H1 (cell line): ENCODE measurements around the gene TMEM169. TPM values are rescaled to one million over a fixed set of nuclear protein-coding genes. Genes with fewer than 3 reads are reported as not detected.

Source experiments
- CTCF ChIA-PET: fragments of 300-600 bp; sonication (Branson Sonifier 250); formaldehyde crosslinking; loops from one replicate; lab custom pipeline; 2021; ENCODE audit not compliant: partially characterized antibody; lab: Charles Lee
- POLR2A ChIA-PET: fragments of 300-600 bp; sonication (Branson Sonifier 250); formaldehyde crosslinking; loops from one replicate; lab custom pipeline; 2021; ENCODE audit warnings: inconsistent platforms; ENCODE audit not compliant: partially characterized antibody; lab: Charles Lee
- DNase-seq, 2 experiments: peaks; one replicate each; pipeline versions ENCODE4 v3.0.0 to v3.0.0-alpha.2; 2010 to 2022; ENCODE audit warnings: low spot score in 2 of 2, low read depth in 1 of 2, mixed read lengths in 1 of 2
- FAIRE-seq: peaks from 2 replicates; lab custom pipeline; 2011; peaks lifted over from hg19 to GRCh38; lab: Jason Lieb, UNC
- H2AFZ ChIP-seq: 2 replicates; pipeline ENCODE4 v1.8.1; 2012; ENCODE audit warnings: low read length, inconsistent platforms
- H2AK5ac ChIP-seq: 2 replicates; pipeline ENCODE4 v1.6.1; 2013; ENCODE audit warnings: low read depth, low read length
- H2BK120ac ChIP-seq: replicated peaks from 2 replicates; pipeline ENCODE3; 2013; ENCODE audit warnings: low read depth, low read length, inconsistent platforms
- H2BK12ac ChIP-seq: 2 replicates; pipeline ENCODE4 v1.6.1; 2013; ENCODE audit warnings: low read depth, low read length
- H2BK15ac ChIP-seq: 2 replicates; pipeline ENCODE4 v1.6.1; 2013; ENCODE audit warnings: low read length
- H2BK20ac ChIP-seq: 2 replicates; pipeline ENCODE4 v1.6.1; 2013; ENCODE audit warnings: low read length
- H2BK5ac ChIP-seq: 2 replicates; pipeline ENCODE4 v1.6.1; 2013; ENCODE audit warnings: low read depth, low read length
- H3K14ac ChIP-seq: 2 replicates; pipeline ENCODE4 v1.6.1; 2013; ENCODE audit warnings: inconsistent platforms; ENCODE audit not compliant: insufficient read length
- H3K18ac ChIP-seq: 2 replicates; pipeline ENCODE4 v1.6.1; 2013; ENCODE audit warnings: low read length; ENCODE audit errors: extremely low read depth
- H3K23ac ChIP-seq: 2 replicates; pipeline ENCODE4 v1.6.1; 2013; ENCODE audit warnings: inconsistent platforms; ENCODE audit not compliant: insufficient read length
- H3K23me2 ChIP-seq: 2 replicates; pipeline ENCODE4 v1.6.1; 2013; ENCODE audit warnings: low read depth, low read length
- H3K27ac ChIP-seq: 2 replicates; pipeline ENCODE4 v1.6.1; 2011; ENCODE audit warnings: low read depth, low read length, inconsistent platforms
- H3K27me3 ChIP-seq, 4 experiments: replicated peaks in 1 of 4; 1 replicate in 1 of 4; 2 replicates in 3 of 4; pipeline versions ENCODE4 v1.6.1 to v1.8.1; 2011 to 2013; ENCODE audit warnings: low read length in 3 of 4, mild to moderate bottlenecking in 3 of 4, inconsistent platforms in 2 of 4, mixed read lengths in 2 of 4, moderate library complexity in 1 of 4; ENCODE audit not compliant: control insufficient read depth in 3 of 4, insufficient read depth in 3 of 4; ENCODE audit errors: extremely low read depth in 1 of 4
- H3K36me3 ChIP-seq, 4 experiments: 2 replicates each; pipeline versions ENCODE4 v1.6.1 to v1.8.1; 2011 to 2013; ENCODE audit warnings: mild to moderate bottlenecking in 4 of 4, low read length in 3 of 4, moderate library complexity in 2 of 4, control low read depth in 1 of 4, inconsistent platforms in 1 of 4; ENCODE audit not compliant: insufficient read depth in 4 of 4, control insufficient read depth in 2 of 4
- H3K4ac ChIP-seq: replicated peaks from 2 replicates; pipeline ENCODE3; 2013; ENCODE audit warnings: low read length, low read depth, mixed read lengths, inconsistent platforms; ENCODE audit not compliant: insufficient read length
- H3K4me1 ChIP-seq, 4 experiments: replicated peaks in 1 of 4; 1 replicate in 1 of 4; 2 replicates in 3 of 4; pipeline versions ENCODE4 v1.6.1 to v1.8.1; 2011 to 2013; ENCODE audit warnings: low read length in 3 of 4, inconsistent platforms in 2 of 4, mixed read lengths in 1 of 4; ENCODE audit not compliant: insufficient read depth in 4 of 4, control insufficient read depth in 3 of 4
- H3K4me2 ChIP-seq, 2 experiments: 2 replicates each; pipeline versions ENCODE4 v1.6.1 to v1.8.1; 2011 to 2013; ENCODE audit warnings: low read depth in 2 of 2, low read length in 2 of 2, control low read depth in 1 of 2, inconsistent platforms in 1 of 2, mild to moderate bottlenecking in 1 of 2; ENCODE audit not compliant: insufficient read depth in 1 of 2
- H3K4me3 ChIP-seq, 4 experiments: fragments of 200-600, 300-600 bp in 1 of 4; sonication (generic), shearing (Covaris generic), sonication (Bioruptor Twin) in 1 of 4; 2 replicates each; pipeline versions ENCODE4 v1.5.1 to v1.8.1; 2011 to 2016; ENCODE audit warnings: low read length in 4 of 4, low read depth in 3 of 4, control low read depth in 2 of 4, inconsistent platforms in 2 of 4, mild to moderate bottlenecking in 2 of 4, mixed read lengths in 1 of 4, moderate library complexity in 1 of 4; ENCODE audit not compliant: insufficient read depth in 2 of 4; ENCODE audit errors: extremely low read depth in 1 of 4
- H3K56ac ChIP-seq: replicated peaks from 2 replicates; pipeline ENCODE3; 2013; ENCODE audit warnings: low read depth, mild to moderate bottlenecking, mixed read lengths, low read length, inconsistent platforms; ENCODE audit not compliant: insufficient read length
- H3K79me1 ChIP-seq: 2 replicates; pipeline ENCODE4 v1.6.1; 2013; ENCODE audit warnings: low read depth, low read length, control low read depth
- H3K79me2 ChIP-seq, 2 experiments: 2 replicates each; pipeline versions ENCODE4 v1.6.1 to v1.8.1; 2012 to 2013; ENCODE audit warnings: low read length in 2 of 2, mild to moderate bottlenecking in 2 of 2, inconsistent platforms in 1 of 2; ENCODE audit not compliant: insufficient read depth in 2 of 2, control insufficient read depth in 1 of 2
- H3K9ac ChIP-seq, 4 experiments: replicated peaks in 1 of 4; 1 replicate in 1 of 4; 2 replicates in 3 of 4; pipeline versions ENCODE4 v1.6.1 to v1.8.1; 2011 to 2013; ENCODE audit warnings: low read depth in 3 of 4, low read length in 3 of 4, control low read depth in 2 of 4, mild to moderate bottlenecking in 2 of 4, moderate library complexity in 2 of 4, inconsistent platforms in 1 of 4; ENCODE audit errors: extremely low read depth in 1 of 4
- H3K9me3 ChIP-seq, 2 experiments: 2 replicates each; pipeline versions ENCODE4 v1.6.1 to v1.8.1; 2012 to 2013; ENCODE audit warnings: mild to moderate bottlenecking in 2 of 2, moderate library complexity in 2 of 2, control low read depth in 1 of 2, inconsistent platforms in 1 of 2, low read depth in 1 of 2, low read length in 1 of 2, mixed read lengths in 1 of 2; ENCODE audit not compliant: insufficient read depth in 2 of 2
- H4K20me1 ChIP-seq, 2 experiments: replicated peaks in 1 of 2; 2 replicates each; pipeline versions ENCODE3 to v1.8.1; 2011 to 2013; ENCODE audit warnings: inconsistent platforms in 2 of 2, low read length in 2 of 2, mild to moderate bottlenecking in 1 of 2; ENCODE audit not compliant: insufficient read depth in 2 of 2, control insufficient read depth in 1 of 2
- H4K5ac ChIP-seq: 2 replicates; pipeline ENCODE4 v1.6.1; 2013; ENCODE audit warnings: low read length, low read depth, mixed read lengths, inconsistent platforms; ENCODE audit not compliant: insufficient read length
- H4K8ac ChIP-seq: 2 replicates; pipeline ENCODE4 v1.8.0; 2013; ENCODE audit warnings: mild to moderate bottlenecking, moderate library complexity, low read length, inconsistent platforms; ENCODE audit not compliant: insufficient read depth; ENCODE audit errors: extremely low read depth
- H4K91ac ChIP-seq: replicated peaks from 2 replicates; pipeline ENCODE3; 2013; ENCODE audit warnings: low read length, mixed read lengths, inconsistent platforms; ENCODE audit not compliant: insufficient read length
- ASH2L ChIP-seq: fragments of 200-600, 300-600 bp; sonication (generic); IDR thresholded peaks from one replicate; pipeline ENCODE4 v1.7.1; 2017; ENCODE audit warnings: low read length
- BCL11A ChIP-seq, 2 experiments: IDR thresholded peaks; one replicate each; pipeline ENCODE4 v1.6.1; 2011; ENCODE audit warnings: low read depth in 2 of 2, low read length in 2 of 2, mild to moderate bottlenecking in 2 of 2
- CHD1 ChIP-seq: IDR thresholded peaks from 2 replicates; pipeline ENCODE4 v1.6.1; 2012; ENCODE audit warnings: low read depth, low read length, improper control_type of control experiment
- EGR1 ChIP-seq: IDR thresholded peaks from 2 replicates; pipeline ENCODE4 v1.6.1; 2011; ENCODE audit warnings: low read depth, low read length, borderline replicate concordance
- KDM5A ChIP-seq: fragments of 200-600 bp; IDR thresholded peaks from 2 replicates; pipeline ENCODE4 v1.7.1; 2012; ENCODE audit warnings: mild to moderate bottlenecking, low read length, inconsistent platforms, mixed read lengths
- POLR2A ChIP-seq, 2 experiments: IDR thresholded peaks; 1 replicate in 1 of 2; 2 replicates in 1 of 2; pipeline ENCODE4 v1.6.1; 2011; ENCODE audit warnings: low read depth in 2 of 2, low read length in 2 of 2, mild to moderate bottlenecking in 2 of 2; ENCODE audit errors: control extremely low read depth in 1 of 2
- RBBP5 ChIP-seq: IDR thresholded peaks from 2 replicates; pipeline ENCODE4 v1.7.1; 2012; ENCODE audit warnings: low read depth, mild to moderate bottlenecking, inconsistent platforms, low read length, moderate library complexity, borderline replicate concordance
- TAF1 ChIP-seq: IDR thresholded peaks from 2 replicates; pipeline ENCODE4 v1.6.1; 2011; ENCODE audit warnings: mild to moderate bottlenecking, low read depth, low read length
- TBP ChIP-seq: IDR thresholded peaks from 2 replicates; pipeline ENCODE4 v1.6.1; 2011; ENCODE audit warnings: low read depth, low read length, improper control_type of control experiment
- TEAD4 ChIP-seq: IDR thresholded peaks from 2 replicates; pipeline ENCODE4 v1.6.1; 2012; ENCODE audit warnings: low read depth, low read length, inconsistent platforms, mixed read lengths
- WGBS, 2 experiments: shearing (Covaris generic) in 1 of 2; methylation state at CpG; one replicate each; pipeline versions ENCODE4 v1.1.6 to v1.1.7; 2013 to 2015; ENCODE audit warnings: low lambda C conversion rate in 2 of 2, mixed read lengths in 2 of 2, inconsistent platforms in 1 of 2, low coverage in 1 of 2, missing lambda C conversion rate in 1 of 2; ENCODE audit not compliant: insufficient replicate concordance in 2 of 2, insufficient coverage in 1 of 2, insufficient read length in 1 of 2; ENCODE audit errors: extremely low coverage in 1 of 2, missing lambda C conversion rate in 1 of 2; 5-methylcytosine and 5-hydroxymethylcytosine counted together
- polyA plus RNA-seq, 7 experiments: library from polyadenylated mRNA; depleted of rRNA in 3 of 7; stranded (reverse) in 5 of 7; unstranded in 2 of 7; fragments of >200 nt in 5 of 7; fragments of 200-250 nt in 2 of 7; gene quantifications; 1 replicate in 5 of 7; 2 replicates in 1 of 7; 4 replicates in 1 of 7; pipeline versions ENCODE4 v1.2.1 to v1.2.3, GENCODE V29; 2011 to 2013; ENCODE audit warnings: missing spikeins in 2 of 7, mixed read lengths in 2 of 7
- total RNA-seq: library from RNA; stranded (reverse); fragmentation: NEBNext Ultra II Directional; extraction: Animal tissue kit (Norgen Biotek cat#: 25700); gene quantifications from 2 replicates; pipeline ENCODE4 v1.2.1, GENCODE V29; 2021
- TF ChIP-seq, protein P1 (sequence below): IDR thresholded peaks from 2 replicates; pipeline ENCODE4 v1.6.1; 2012; ENCODE audit warnings: inconsistent platforms

TMEM169 gene
- total and polyA plus RNA-seq, 2 of the 8 experiments (the other 6 are each of a cell fraction or from before 2014, with no cell fraction given) = 0.41 to 2.4 TPM

DNA sequence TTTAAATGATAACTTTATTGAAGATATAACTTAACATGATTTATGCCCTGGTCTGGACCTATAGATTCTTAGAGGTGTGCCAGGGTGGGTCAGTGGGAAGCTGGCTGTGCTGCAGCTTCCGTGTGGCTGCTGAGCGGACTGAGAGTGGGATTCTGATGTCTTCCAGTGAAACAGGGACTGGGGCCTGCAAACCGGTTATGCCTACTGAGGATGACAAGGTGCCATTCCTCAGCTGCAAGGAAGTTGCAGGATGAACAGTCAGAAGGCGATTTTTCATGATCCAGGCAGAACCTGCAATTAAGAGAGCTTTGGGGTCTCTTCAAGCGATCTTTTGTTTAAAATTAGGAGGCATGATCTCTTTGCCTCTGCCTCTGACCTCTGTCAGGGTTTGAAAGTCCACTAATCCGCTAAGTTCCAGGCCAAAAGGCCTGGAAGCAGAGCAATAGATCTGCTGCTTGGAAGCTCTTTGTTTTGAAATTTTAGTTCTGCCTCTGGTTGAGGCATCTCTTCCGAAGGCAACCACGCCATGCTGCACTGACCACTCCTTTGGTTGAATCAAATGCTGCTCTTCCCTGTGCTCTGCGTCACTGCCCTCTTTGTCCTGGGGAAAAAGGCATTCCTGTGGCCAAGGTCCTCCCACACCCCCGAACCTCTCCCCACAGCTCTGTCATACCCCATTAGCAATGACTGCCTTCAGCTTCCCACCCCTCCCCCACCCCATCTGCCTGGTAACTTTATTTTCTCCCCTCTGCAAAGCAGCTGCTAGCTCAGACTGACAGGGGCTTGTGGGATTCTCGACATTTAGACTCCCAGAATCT, 2.0 kb downstream of the TMEM169 start:
- Histone ChIP-seq H3K18ac (no peak overlapping the region), H4K20me1 (peaks cover 0 to 1% of the 10 kb centered on the region in 2 experiments), H4K5ac (no peak overlapping the region), H3K79me1 (no peaks in the 10 kb centered on the region; the same call in 1 of the 2 replicates), H3K14ac (no peak overlapping the region), H2AK5ac (no peak overlapping the region), H3K4me2 (peak overlapping the region; percentile 64 to 93), H2AFZ (no peak overlapping the region), H4K8ac (no peak overlapping the region), H3K4me1 (peaks cover 3 to 15% (median 14%) of the 10 kb centered on the region in 4 experiments; a peak in 5 of 7 replicates), H3K79me2 (peaks cover 0 to 16% of the 10 kb centered on the region in 2 experiments; a peak in 1 of 4 replicates), H3K23me2 (peaks cover 7% of the 10 kb centered on the region), H4K91ac (peak overlapping the region; percentile 13), H2BK120ac (no peak overlapping the region), H3K4ac (no peak overlapping the region), H2BK20ac (no peak overlapping the region), H3K9me3 (no peaks in the 10 kb centered on the region), H3K36me3 (no peaks in the 10 kb centered on the region), H2BK15ac (peak overlapping the region; percentile 34), H3K23ac (no peak overlapping the region), H3K27ac (peak overlapping the region; percentile 48; the same call in 1 of the 2 replicates), H2BK5ac (0 out of 2 replicates have a peak overlapping the region, but pooled peaks have one; percentile 29), H3K56ac (no peak overlapping the region), H3K4me3 (peak overlapping the region in 3 of 4 experiments; percentile 11 to 41 (median 11); a peak in 3 of 8 replicates), H3K9ac (peak overlapping the region in 1 of 4 experiments; percentile 26; a peak in 2 of 7 replicates), H2BK12ac (peak overlapping the region; percentile 27; the same call in 1 of the 2 replicates), H3K27me3 (no peaks in the 10 kb centered on the region)
- ChIA-PET CTCF (interaction anchor here (0.7 to 3.9 kb wide), 14 partner anchors 8 to 75 kb away, joined by 3 to 18 read pairs (median 4); partner anchors contain the start of gene XRCC5), POLR2A (interaction anchor here (1.1 to 5.6 kb wide), 9 partner anchors 9 to 416 kb away, joined by 4 to 73 read pairs (median 10); partner anchors contain the start of gene XRCC5)
- WGBS, 2 experiments = 64% methylated on average over 11 of the region's 11 CpGs; no CpG with 5 or more reads in 1 of the 2 experiments
- FAIRE-seq = no peak
- DNase-seq = no peak
- TF ChIP-seq CHD1 (no peak), TEAD4 (peak; percentile 31; the same call in 1 of the 2 replicates), POLR2A (IDR thresholded peaks at IDR 0.05; ENCODE audit: control extremely low read depth in 1 of 2, low read depth in 2 of 2, low read length in 2 of 2) (peak in 1 of 2 experiments; percentile 51; a peak in 2 of 3 replicates), TAF1 (peak; percentile 46; the same call in 1 of the 2 replicates), KDM5A (no peak), RBBP5 (0 out of 2 replicates have a peak, but pooled peaks have one; percentile 38), TBP (0 out of 2 replicates have a peak, but pooled peaks have one; percentile 50), BCL11A (IDR thresholded peaks at IDR 0.05; ENCODE audit: low read depth in 2 of 2, low read length in 2 of 2) (no peak), EGR1 (no peak), ASH2L (peak; percentile 61)
- TF ChIP-seq, protein P1, sequence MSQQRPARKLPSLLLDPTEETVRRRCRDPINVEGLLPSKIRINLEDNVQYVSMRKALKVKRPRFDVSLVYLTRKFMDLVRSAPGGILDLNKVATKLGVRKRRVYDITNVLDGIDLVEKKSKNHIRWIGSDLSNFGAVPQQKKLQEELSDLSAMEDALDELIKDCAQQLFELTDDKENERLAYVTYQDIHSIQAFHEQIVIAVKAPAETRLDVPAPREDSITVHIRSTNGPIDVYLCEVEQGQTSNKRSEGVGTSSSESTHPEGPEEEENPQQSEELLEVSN = no peak
